GM19324 (cell line): ENCODE data around the gene SLC29A1.
A peak's percentile ranks its signal among the peaks of the same experiment; 100 is the strongest.

ENCODE experiments used
- ATAC-seq: cut with Tn5 transposase; IDR thresholded peaks from one replicate; pipeline ENCODE4 v1.9.1; 2021; ENCODE audit warnings: mild to moderate bottlenecking, moderate library complexity; ENCODE audit not compliant: unreplicated experiment, low FRiP score

The SLC29A1 gene

GRCh38 chr6:44264154-44265006 is 41.0 kb downstream of the SLC29A1 start:
- ATAC-seq: peak; percentile 43

- ATAC-seq: peak; percentile 53
These were observed 41.8 kb downstream of the SLC29A1 start, which contains the start of gene NFKBIE for GRCh38 chr6:44265007-44265721. Gene NFKBIE, minus strand, starts transcription at chr6:44265551. Its CDS starts 205 bp downstream, at chr6:44265346.

GRCh38 chr6:44265722-44266233 is 42.4 kb downstream of the SLC29A1 start:
- no peak for ATAC-seq

DNA sequence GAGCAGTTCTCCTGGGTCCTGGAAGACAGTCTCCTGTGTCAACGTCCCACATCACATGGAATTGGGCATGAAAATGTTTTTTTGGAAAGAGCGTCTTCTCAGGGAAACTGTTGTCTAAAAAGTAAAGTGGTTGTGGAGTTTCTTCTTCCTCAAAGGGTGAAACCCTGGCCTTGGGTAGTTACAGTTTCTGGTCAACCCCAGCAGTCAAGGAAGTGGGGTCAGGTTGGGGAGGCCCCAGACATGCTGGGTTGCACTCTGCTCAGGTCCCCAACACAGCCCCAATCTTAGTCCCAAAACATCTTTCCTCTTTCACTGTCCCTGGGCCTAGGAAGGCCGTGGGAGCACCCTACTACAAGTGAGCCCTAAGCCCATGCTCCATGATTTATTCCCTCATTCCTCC is 43.0 kb downstream of the SLC29A1 start:
- no peak for ATAC-seq

- ATAC-seq: no peak
These were observed 43.9 kb downstream of the SLC29A1 start for GRCh38 chr6:44267252-44267651.

DNA sequence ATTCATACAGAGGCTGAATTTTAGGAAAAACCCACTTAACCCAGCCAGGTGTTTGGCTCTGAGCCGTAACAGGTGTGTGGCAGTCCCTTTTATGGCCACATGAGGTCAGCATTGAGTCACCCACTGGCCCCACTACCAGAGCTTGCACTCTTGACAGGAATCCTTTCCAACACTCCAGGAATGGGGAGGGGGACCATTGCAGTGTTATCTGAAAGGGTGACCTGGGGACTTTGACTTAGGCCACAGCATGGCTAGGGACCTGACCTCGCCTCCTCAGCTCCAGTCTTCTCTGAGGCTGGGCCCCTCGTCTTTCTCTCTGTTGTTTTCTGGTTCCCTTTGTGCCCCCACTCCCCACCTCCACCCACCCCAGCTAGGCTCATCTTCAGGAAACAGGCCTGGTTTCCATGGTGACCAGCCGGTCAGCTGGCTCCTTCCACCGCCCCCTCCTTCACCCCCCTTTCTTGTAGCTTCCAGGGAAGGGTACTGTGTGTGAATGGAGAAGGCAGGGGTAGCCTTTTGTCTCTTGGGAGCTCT is 44.8 kb downstream of the SLC29A1 start:
- no peak for ATAC-seq

GRCh38 chr6:44269178-44269920 is 46.0 kb downstream of the SLC29A1 start:
- no peak for ATAC-seq

DNA sequence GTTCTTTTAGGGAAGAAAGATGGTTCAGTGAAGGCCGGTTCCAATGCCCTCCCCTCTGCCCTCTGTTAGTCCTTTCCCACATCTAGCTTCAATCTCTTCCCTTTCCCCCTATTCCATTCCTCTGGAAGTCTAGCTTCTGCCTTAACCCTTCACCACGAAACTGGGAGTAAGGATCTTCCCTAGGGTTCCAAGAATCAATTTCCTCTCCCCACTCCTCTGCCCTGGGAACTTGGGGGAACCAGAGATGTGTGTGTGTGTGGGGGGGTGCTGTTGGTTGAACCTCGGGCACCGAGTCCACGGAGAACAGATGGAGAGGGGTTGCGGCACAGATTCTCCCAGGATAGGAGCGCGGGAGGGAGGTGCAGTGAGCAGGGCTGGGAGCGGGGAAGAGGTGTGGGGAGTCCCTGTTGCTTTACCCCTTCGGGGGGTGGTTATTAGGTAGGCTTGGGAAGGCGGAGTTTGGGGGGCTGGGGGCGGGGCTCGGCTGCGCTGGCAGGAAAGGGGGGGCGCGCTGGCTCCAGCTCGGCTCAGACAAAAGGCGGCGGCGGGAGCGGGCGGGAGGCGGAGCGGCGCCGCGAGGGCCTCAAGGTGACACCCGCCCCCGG is 46.6 kb downstream of the SLC29A1 start, which contains the start of gene TMEM151B:
TMEM151B (plus strand) TSS at position 530 of the 605 bp plus-strand sequence. CDS start 293 bp downstream, outside the sequence.
- ATAC-seq: no peak

- no peak for ATAC-seq
These were observed 47.4 kb downstream of the SLC29A1 start for GRCh38 chr6:44270526-44271405.

- ATAC-seq: no peak
These were observed 48.0 kb downstream of the SLC29A1 start for GRCh38 chr6:44271406-44271723.

GRCh38 chr6:44271914-44272313 is 48.5 kb downstream of the SLC29A1 start:
- no peak for ATAC-seq

DNA sequence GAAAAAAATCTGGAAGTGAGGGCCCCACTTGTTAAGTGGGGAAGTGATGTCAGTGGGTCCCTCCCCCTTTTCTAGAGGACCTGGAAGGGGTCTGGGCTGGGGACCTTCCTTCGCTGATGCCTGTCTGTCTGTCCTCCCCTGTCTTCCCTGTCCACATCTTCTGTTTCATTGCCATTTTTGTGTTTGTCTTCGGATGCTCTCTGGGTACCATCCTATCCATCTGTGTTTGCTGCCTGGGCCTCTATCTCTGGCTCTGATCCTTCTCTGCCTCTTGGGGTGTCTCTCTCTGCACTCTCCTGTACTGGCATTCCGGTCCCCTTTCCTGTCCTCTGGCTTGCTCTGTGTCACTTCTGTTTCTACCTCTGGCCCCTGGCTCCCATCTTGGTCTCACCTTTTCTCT is 49.1 kb downstream of the SLC29A1 start:
- no peak for ATAC-seq

DNA sequence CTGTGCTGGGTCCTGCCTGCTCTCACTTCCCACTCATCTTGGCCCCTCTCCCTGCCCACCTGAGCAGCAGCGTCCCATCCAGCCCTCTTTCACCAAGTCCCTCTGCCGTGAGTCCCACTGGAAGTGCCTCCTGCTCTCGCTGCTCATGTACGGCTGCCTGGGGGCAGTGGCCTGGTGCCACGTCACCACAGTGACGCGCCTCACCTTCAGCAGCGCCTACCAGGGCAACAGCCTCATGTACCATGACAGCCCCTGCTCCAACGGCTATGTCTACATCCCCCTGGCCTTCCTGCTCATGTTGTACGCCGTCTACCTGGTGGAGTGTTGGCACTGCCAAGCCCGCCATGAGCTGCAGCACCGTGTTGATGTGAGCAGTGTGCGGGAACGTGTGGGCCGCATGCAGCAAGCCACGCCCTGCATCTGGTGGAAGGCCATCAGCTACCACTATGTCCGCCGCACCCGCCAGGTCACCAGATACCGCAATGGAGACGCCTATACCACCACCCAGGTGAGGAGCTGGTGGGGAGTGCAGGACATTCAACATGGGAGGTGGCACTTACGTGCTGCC is 49.7 kb downstream of the SLC29A1 start:
- no peak for ATAC-seq

DNA sequence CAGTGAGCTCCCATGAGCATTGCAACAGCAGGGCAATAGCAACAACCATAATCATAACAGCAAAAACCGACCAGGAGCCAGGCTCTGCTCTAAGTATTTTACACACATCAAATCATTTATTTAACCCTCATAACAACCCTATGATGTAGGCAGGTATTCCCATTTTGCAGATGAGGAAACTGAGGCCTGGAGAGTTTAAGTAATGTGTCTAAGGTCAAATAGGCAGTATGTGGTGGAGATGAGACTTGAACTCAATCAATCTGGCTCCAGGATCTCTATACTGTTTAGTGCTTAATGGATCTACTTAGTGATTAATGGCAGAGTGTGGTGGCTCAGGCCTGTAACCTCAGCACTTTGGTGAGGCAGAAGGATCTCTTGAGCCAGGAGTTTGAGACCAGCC is 50.2 kb downstream of the SLC29A1 start:
- no peak for ATAC-seq

DNA sequence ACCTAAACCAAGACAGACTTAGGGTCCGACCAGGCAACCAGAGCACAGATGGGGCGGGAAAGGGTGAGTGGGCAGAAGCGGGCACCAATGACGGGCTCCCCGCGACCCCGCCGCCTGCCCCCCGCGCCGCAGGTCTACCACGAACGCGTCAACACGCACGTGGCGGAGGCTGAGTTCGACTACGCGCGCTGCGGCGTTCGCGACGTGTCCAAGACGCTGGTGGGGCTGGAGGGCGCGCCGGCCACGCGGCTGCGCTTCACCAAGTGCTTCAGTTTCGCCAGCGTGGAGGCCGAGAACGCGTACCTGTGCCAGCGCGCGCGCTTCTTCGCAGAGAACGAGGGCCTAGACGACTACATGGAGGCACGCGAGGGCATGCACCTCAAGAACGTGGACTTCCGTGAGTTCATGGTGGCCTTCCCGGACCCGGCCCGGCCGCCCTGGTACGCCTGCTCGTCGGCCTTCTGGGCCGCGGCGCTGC is 51.9 kb downstream of the SLC29A1 start:
- no peak for ATAC-seq

DNA sequence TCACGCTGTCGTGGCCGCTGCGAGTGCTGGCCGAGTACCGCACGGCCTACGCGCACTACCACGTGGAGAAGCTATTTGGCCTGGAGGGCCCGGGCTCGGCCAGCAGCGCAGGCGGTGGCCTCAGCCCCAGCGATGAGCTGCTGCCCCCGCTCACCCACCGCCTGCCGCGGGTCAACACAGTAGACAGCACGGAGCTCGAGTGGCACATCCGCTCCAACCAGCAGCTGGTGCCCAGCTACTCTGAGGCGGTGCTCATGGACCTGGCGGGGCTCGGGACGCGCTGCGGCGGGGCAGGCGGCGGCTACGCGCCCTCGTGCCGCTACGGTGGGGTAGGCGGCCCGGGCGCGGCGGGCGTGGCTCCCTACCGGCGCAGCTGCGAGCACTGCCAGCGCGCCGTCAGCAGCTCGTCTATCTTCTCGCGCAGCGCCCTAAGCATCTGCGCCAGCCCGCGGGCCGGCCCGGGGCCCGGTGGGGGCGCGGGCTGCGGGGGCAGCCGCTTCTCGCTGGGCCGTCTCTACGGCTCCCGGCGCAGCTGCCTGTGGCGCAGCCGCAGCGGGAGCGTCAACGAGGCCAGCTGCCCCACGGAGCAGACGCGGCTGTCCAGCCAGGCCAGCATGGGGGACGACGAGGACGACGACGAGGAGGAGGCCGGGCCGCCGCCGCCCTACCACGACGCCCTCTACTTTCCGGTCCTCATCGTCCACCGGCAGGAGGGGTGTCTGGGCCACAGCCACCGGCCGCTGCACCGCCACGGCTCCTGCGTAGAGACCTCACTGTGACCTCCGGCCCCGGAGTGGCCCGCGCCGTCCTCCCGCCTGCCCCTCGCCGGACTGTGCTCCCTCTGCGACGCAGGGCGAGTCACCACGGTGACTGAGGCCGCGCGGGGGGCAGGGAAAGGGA is 52.6 kb downstream of the SLC29A1 start:
- ATAC-seq: no peak
